ENCODE data around the gene LIPA. TPM values are rescaled to one million over a fixed set of nuclear protein-coding genes. Genes with fewer than 3 reads are reported as not detected.

The LIPA gene
- total RNA-seq, 1 donor from 2014 or later: 18.0 TPM

- DNase-seq (no peak), ATAC-seq (ENCODE audit: poor library complexity) (no peak)
- intact Hi-C loops (cut with DNase I): no loop called here
Measured at GRCh38 chr10:89245802-89246201, 5.8 kb downstream of the LIPA start.

DNA sequence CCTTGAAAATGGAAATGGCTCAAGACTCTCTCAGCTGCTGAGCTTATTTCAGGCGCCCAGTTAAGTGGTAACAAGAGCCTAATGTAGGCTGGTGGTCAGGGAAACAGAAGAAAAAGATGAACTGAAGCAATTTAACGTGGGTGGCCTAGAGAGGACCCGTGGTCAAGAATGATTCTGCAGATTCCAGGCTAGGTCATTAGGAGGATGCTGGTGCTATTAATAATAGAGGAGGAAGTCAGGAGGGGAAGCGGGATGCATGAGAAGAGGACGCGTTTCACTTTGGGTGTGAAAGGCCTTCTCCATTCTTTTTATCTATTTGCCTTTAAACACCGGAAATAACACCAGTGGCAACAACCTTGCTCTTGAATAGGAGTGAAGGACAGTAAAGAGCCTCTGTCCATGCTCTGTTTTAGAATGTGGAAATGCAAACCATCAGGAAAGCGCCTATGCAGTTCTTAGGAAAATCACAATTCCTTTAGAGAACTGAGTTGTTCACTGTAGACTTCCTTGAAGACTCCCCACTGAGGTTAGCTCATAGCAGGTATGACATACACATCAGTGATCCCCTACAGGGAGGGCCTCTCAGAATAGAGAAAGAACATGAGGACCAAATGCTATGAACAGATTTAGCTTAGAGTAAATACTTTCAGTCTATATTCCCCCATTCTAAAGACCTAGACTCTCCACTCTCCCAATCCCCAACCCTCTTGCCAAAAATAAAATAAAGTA is 8.6 kb downstream of the LIPA start:
- ATAC-seq (ENCODE audit: poor library complexity) (no peak), DNase-seq (no peak)
- intact Hi-C loops (cut with DNase I): no loop called here

DNA sequence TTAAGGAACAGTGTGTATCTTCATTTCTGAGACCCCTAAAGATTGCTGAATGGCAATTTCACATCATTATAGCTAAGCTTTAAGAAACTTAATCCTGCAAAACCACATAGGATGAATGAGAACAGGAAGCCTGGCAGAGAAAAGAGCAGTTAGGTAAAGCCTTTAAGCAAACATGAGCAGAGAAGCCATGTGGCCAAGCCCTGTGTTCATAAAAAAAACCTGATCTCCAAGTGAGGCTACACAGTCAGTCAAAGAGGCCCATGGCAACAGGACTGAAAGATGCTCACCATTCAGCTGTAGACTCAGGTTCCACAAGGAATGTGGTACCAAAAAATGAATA is 9.3 kb downstream of the LIPA start:
- ATAC-seq (ENCODE audit: poor library complexity) (no peak), DNase-seq (no peak)
- intact Hi-C loops (cut with DNase I): no loop called here

- DNase-seq (no peak), ATAC-seq (ENCODE audit: poor library complexity) (peak; percentile 67)
- intact Hi-C loops (cut with DNase I): no loop called here
Measured at GRCh38 chr10:89241486-89242344, 9.9 kb downstream of the LIPA start.

GRCh38 chr10:89241026-89241425 is 10.5 kb downstream of the LIPA start:
- intact Hi-C loops (cut with DNase I): no loop called here
- no peak for ATAC-seq (ENCODE audit: poor library complexity)
- DNase-seq: no peak

DNA sequence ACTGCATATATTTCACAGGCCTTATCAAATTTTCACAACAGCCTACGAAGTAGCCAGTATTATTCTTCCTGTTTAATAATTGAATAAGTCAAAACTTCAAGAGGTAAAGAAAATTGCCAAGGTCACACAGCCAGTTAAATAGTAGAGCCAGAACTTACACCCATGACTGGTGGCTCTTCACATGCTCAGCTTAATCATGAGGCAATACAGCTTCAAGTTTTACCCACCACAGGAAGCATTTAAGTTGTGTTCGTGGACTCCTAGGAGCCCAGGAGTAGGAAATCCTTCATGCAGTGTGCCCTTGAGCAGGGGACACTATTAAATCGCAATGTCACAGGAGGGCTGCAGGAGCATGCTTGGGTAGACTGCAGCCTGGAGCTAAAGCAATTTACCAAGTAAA is 11.1 kb downstream of the LIPA start:
- no peak for ATAC-seq (ENCODE audit: poor library complexity)
- DNase-seq: no peak
- intact Hi-C loops (cut with DNase I): no loop called here

DNA sequence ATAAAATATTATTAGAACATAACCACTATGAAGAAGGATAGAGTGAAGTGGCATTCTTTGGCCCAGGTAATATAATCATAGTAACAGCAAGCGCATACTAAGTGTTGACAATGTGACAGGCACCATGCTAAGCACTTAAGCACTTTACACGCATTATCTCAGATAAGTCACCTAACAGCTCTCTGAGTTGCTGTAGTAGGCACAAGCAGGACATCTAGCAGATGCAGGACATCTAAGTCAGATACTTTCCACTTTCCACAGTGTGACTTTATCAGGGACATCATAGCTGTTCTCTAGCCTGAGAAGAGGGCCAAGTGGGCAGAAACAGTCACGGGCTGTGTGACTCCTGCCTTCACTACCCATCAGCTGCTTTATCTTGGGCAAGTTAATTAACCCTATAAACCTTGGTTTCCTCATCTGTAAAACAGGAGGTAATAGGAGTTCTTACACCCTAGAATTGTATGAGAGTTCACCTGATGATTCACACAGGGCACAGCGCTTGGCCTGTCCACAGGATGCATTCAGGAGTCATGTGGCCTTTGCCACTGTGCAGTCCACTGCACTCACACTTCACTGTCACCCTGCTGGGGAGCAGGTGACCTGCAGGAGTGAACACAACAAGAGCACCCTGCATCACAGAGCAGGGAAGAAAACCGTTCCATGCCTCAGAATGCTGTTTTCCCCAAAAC is 12.5 kb downstream of the LIPA start:
- DNase-seq: no peak
- intact Hi-C loops (cut with DNase I): no loop called here
- ATAC-seq (ENCODE audit: poor library complexity): peak; percentile 77

DNA sequence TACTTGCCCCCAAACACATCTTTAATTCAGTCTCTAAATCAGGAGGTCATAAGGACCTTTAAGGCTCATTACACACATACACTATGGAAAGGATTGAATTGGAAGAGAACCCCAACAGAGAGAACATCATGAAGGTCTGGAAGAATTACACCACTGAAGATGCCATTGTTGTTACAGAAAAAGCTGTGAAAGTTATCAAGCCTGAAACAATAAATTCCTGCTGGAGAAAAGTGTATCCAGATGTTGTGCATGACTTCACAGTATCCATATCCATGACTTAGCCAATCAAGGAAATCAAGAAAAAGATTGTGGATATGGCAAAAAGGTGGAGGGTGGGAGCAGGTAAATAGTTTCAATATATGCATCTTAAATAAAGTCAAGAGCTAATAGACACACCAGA is 13.7 kb downstream of the LIPA start:
- no peak for DNase-seq
- no peak for ATAC-seq (ENCODE audit: poor library complexity)
- intact Hi-C loops (cut with DNase I): no loop called here

- DNase-seq: no peak
- intact Hi-C loops (cut with DNase I): no loop called here
- ATAC-seq (ENCODE audit: poor library complexity): no peak
Measured at GRCh38 chr10:89236226-89236797, 15.3 kb downstream of the LIPA start.

- peak; percentile 79 for DNase-seq
- ATAC-seq (ENCODE audit: poor library complexity): peak; percentile 67
- intact Hi-C loops (cut with DNase I): no loop called here
Measured at GRCh38 chr10:89235073-89235798, 16.3 kb downstream of the LIPA start.

- intact Hi-C loops (cut with DNase I): no loop called here
- no peak for DNase-seq
- ATAC-seq (ENCODE audit: poor library complexity): no peak
Measured at GRCh38 chr10:89233033-89233432, 18.5 kb downstream of the LIPA start.

DNA sequence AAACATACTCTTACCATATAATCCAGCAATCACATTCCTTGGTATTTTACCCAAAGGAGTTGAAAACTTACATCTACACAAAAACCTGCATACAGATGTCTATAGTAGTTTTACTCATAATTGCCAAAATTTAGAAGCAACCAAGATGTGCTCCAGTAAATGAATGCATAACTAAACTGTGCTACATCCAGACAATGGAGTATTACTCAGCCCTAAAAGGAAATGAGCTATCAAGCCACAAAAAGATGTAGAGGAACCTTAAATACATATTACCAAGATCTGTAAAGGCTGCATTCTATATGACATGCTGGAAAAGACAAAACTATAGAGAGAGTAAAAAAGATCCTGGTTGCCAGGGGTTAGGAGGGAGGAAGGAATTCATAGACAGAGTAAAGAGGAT is 22.6 kb downstream of the LIPA start:
- ATAC-seq (ENCODE audit: poor library complexity) (no peak), DNase-seq (no peak)
- intact Hi-C loops (cut with DNase I): no loop called here

DNA sequence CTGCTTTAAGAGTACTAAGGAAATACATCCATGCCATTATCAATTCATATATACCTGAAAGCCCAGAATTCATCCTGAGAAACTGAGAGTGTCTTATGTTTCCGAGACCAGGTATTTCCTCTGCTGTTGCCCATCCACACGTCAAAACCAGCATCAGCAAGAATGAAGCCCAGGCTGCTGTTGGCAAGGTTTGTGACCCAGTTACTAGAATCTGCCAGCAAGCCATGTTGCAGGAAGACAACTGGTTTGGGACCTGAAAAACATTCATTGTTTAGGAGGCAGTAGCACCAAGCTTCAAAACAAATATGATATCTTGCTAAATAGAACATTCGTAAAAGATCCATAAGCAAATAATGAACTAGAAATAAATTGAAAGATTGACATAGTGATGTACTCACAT is 23.4 kb downstream of the LIPA start:
- ATAC-seq (ENCODE audit: poor library complexity) (no peak), DNase-seq (no peak)
- intact Hi-C loops (cut with DNase I): no loop called here

- ATAC-seq (ENCODE audit: poor library complexity) (no peak), DNase-seq (no peak)
- intact Hi-C loops (cut with DNase I): no loop called here
Measured at GRCh38 chr10:89226891-89227290, 24.7 kb downstream of the LIPA start.

DNA sequence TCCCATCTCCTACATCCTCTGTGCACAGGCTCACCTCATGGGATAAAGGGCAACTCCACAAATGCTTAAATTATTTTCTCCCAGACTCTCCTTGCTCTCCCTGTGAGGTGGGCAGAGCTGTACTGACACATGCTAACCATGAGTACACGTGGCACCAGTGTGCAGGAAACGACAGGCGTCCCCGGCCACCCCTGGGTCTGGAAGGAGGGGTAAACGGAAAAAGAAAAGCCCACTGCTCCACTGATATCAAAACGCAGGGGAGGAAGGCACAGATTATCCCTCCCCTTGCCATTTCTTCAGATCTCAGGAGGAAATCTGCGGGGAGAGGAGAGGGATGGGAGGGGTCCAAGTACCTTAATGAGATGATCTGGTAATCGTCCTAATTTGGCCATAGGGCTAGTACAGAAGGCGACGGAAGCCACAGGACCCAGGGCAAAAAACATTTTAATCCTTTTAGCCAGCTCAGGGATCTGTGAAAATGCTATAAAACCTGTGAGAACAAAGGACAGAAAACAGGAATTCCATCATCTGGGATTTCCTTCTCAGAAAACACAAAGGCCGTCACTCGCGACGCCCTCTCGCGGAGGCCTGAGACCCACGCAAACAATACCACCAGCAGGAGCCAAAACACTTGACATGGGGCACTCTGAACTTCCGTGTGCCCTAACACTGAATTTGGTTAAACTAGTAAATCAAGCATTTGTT is 26.7 kb downstream of the LIPA start:
- no peak for DNase-seq
- intact Hi-C loops (cut with DNase I): no loop called here
- ATAC-seq (ENCODE audit: poor library complexity): peak; percentile 38

DNA sequence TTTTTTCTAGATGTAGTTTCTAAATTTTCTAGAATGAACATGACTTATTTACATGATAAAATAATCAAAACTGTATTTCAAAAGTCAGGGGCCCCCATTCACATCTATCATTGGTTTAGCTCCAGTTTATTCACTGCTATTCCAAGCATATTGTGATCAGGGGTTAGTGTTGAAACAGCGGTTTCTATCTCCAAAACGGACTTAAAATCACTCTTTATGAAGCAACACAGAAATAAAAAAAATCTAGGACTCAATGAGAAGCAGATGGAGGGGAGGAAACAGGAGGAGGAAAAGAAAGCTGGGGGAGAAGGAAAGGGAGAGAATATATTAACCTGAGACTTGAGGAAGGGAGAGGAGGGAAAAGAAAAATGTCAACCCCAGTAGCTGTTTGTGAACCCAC is 29.7 kb downstream of the LIPA start:
- DNase-seq (no peak), ATAC-seq (ENCODE audit: poor library complexity) (no peak)
- intact Hi-C loops (cut with DNase I): no loop called here

DNA sequence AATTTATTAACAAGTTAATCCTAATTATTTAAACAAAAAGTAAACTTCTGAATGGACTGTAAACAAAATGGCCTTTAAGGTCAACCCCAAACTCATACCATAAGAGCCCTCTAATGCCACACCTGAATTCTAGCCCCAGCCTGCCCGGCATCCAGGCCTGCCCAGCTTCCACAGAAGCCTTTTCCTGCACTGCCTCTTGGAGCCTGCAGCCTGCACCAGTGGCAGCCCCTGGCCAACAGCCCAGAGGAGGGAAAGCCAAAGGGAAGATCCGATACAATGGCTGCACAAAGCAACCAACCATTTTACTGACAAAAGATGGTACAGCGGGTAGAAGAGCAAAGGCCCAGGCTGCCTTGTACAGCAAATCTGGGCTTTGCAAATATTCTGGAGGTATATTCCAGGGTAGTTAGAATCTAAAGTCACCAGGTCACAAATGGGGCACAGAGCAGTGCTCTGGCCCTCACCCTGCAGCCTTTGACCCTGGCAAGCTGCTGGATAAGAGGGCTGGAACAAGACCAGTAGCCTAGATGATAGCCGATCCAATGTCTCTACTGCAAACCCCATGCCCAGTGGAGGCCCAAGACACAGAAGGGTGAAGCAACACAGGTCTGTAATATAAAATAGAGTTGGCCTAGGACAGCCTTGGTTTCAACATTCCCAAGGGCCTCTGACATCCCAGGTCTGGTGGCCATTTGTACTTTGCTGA is 31.9 kb downstream of the LIPA start:
- intact Hi-C loops (cut with DNase I): loop anchor here (5.0 to 10.0 kb wide), 2 partner anchors 282 to 385 kb away; no protein-coding TSS in a partner anchor
- DNase-seq (no peak), ATAC-seq (ENCODE audit: poor library complexity) (peak; percentile 43)
